Measurements from ENCODE around the gene CTBP1.

Gene CTBP1

DNA sequence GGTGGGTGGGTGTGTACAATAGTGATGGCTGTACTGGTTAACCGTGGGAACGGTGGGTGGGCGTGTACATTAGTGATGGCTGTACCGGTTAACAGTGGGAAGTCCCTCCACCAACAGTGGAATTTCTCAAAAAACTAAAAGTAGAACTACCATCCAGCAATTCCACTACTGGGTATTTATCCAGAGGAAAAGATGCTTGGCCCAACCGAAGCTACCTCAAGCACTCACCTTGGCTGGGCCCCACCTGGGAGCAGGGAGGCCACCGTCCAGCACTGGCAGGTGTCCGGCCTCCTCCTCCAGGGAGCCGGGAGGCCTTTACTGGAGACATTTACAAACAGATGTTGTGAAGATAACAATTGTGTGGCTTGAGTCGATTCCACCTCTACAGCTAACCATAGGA, 34.8 kb upstream of the CTBP1 start:
- H3K4me3 ChIP-seq (ENCODE audit: control insufficient read depth, low read depth, low read length) = no peak overlapping the region
- DNase-seq (ENCODE audit: low read depth) = no peak
- no peak for TF ChIP-seq CTCF (IDR thresholded peaks at IDR 0.05; ENCODE audit: control insufficient read depth, insufficient read depth, low read depth, low read length, missing control alignments)

- no peak for DNase-seq (ENCODE audit: low read depth)
- no peak for TF ChIP-seq CTCF (IDR thresholded peaks at IDR 0.05; ENCODE audit: control insufficient read depth, insufficient read depth, low read depth, low read length, missing control alignments)
- H3K4me3 ChIP-seq (ENCODE audit: control insufficient read depth, low read depth, low read length) = no peak overlapping the region
These were observed 30.3 kb upstream of the CTBP1 start for GRCh38 chr4:1279253-1279652.

GRCh38 chr4:1277667-1278665, 29.0 kb upstream of the CTBP1 start:
- no peak for DNase-seq (ENCODE audit: low read depth)
- no peak overlapping the region for H3K4me3 ChIP-seq (ENCODE audit: control insufficient read depth, low read depth, low read length)
- TF ChIP-seq CTCF (IDR thresholded peaks at IDR 0.05; ENCODE audit: control insufficient read depth, insufficient read depth, low read depth, low read length, missing control alignments) = peak; percentile 9

DNA sequence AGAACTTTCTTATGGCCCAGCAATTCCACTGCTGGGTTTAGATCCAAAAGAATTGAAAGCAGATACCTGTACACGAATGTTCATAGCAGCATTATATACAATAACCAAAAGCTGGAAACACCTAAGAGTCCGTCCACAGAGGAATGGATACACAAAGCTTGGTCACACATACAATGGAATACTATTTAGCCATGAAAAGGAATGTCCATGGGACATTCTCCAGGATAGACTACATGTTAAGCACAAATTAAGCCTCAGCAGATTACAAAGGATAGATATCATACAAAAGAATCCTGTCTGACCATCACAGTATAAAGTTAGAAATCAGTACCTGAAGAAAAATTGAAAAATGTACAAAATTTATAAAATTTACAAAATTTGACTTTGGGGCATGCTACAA, 28.1 kb upstream of the CTBP1 start:
- H3K4me3 ChIP-seq (ENCODE audit: control insufficient read depth, low read depth, low read length) = no peak overlapping the region
- TF ChIP-seq CTCF (IDR thresholded peaks at IDR 0.05; ENCODE audit: control insufficient read depth, insufficient read depth, low read depth, low read length, missing control alignments) = no peak
- no peak for DNase-seq (ENCODE audit: low read depth)

DNA sequence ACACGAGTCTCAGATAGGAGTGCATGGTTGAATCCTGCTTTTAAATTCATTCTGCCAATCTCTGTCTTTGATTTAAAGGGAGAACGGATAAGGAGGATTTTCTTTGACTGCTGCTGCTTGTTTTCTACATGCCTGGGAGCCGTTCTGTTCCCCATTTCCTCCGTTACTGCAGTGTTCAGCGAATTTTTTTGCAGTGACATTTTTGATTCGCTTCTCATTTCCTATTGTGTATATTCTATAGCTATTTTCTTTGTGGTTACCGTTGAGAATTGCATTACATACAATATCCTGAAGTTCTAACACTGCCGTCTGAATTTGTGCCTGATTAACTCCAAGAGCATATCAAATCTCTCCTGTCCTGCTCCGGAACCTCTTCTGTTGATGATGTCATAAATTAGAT, 25.9 kb upstream of the CTBP1 start:
- no peak for TF ChIP-seq CTCF (IDR thresholded peaks at IDR 0.05; ENCODE audit: control insufficient read depth, insufficient read depth, low read depth, low read length, missing control alignments)
- DNase-seq (ENCODE audit: low read depth) = no peak
- no peak overlapping the region for H3K4me3 ChIP-seq (ENCODE audit: control insufficient read depth, low read depth, low read length)

- TF ChIP-seq CTCF (IDR thresholded peaks at IDR 0.05; ENCODE audit: control insufficient read depth, insufficient read depth, low read depth, low read length, missing control alignments) = no peak
- H3K4me3 ChIP-seq (ENCODE audit: control insufficient read depth, low read depth, low read length) = no peak overlapping the region
- DNase-seq (ENCODE audit: low read depth) = no peak
These were observed 22.8 kb upstream of the CTBP1 start for GRCh38 chr4:1271686-1272085.
